Thoracic aorta (tissue), 2 donors: Measurements from ENCODE around the gene IRAG1. TPM values are rescaled to one million over a fixed set of nuclear protein-coding genes. Genes with fewer than 3 reads are reported as not detected.

Source experiments
- ATAC-seq: fragments of 150-250 bp; one replicate; pipeline ENCODE4 v1.8.0; 2017; ENCODE audit warnings: low read depth; ENCODE audit not compliant: insufficient number of reproducible peaks, low FRiP score
- DNase-seq: peaks from one replicate; pipeline ENCODE4 v3.0.0-alpha.2; 2020; ENCODE audit warnings: low spot score
- H3K27ac ChIP-seq, 2 donors: fragments of 200-600 bp; sonication (generic); 1 replicate in 1 of 2; 2 replicates in 1 of 2; pipeline ENCODE4 v1.5.1; 2016; ENCODE audit warnings: mild to moderate bottlenecking in 2 of 2, moderate library complexity in 2 of 2
- H3K27me3 ChIP-seq: fragments of 200-600 bp; sonication (generic); replicated peaks from 2 replicates; pipeline ENCODE4 v1.6.0; 2016; ENCODE audit warnings: mild to moderate bottlenecking; ENCODE audit not compliant: insufficient read depth
- H3K36me3 ChIP-seq: fragments of 200-600 bp; sonication (generic); one replicate; pipeline ENCODE4 v1.5.1; 2016
- H3K4me1 ChIP-seq, 2 donors: fragments of 200-600 bp; sonication (generic); 1 replicate in 1 of 2; 2 replicates in 1 of 2; pipeline versions ENCODE4 v1.5.1 to v1.6.0; 2016; ENCODE audit warnings: low read depth in 2 of 2, mild to moderate bottlenecking in 1 of 2; ENCODE audit not compliant: control insufficient read depth in 1 of 2
- H3K4me3 ChIP-seq: fragments of 200-600 bp; sonication (generic); 2 replicates; pipeline ENCODE4 v1.5.1; 2016; ENCODE audit warnings: mild to moderate bottlenecking
- H3K9me3 ChIP-seq: fragments of 200-600 bp; sonication (generic); 2 replicates; pipeline ENCODE4 v1.5.1; 2016
- total RNA-seq, 2 donors: library from RNA; depleted of rRNA; stranded (reverse); fragments of >200 nt; gene quantifications; one replicate each; pipeline versions ENCODE4 v1.1.0 to v1.2.3, GENCODE V29; 2016
- TF ChIP-seq, protein P1 (sequence below): fragments of 200-600 bp; sonication (generic); IDR thresholded peaks from one replicate; pipeline ENCODE4 v1.5.1; 2019; ENCODE audit warnings: antibody characterized with exemption

IRAG1 gene
- total RNA-seq, 2 donors from 2014 or later = 281 to 393 TPM

DNA sequence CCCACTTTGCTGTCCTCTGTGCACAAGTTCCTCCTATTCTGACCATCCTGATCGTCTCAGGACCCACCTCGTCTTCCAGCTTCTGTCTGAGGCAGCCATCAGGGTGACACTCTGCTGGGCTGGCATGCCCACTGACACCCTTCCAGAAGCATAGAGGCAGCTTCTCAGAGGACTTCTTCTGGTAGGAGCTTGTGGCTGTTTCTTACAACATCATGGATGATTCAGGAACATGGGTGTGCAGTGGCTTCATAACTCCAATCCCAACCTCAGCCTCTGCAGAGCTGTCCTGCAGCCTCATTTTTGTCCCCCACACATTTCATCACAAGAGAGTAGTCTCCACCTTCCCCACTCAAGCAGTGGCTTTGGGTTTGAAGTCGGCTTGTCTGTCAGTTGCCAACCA lies 36.6 kb upstream of the IRAG1 start:
- DNase-seq = no peak
- Histone ChIP-seq H3K27me3 (no peaks in the 10 kb centered on the region), H3K4me1 (peaks cover 13 to 32% of the 10 kb centered on the region in 2 donors), H3K4me3 (no peak overlapping the region), H3K27ac (no peak overlapping the region), H3K9me3 (no peaks in the 10 kb centered on the region), H3K36me3 (no peaks in the 10 kb centered on the region)
- ATAC-seq = no peak
- TF ChIP-seq, protein P1, sequence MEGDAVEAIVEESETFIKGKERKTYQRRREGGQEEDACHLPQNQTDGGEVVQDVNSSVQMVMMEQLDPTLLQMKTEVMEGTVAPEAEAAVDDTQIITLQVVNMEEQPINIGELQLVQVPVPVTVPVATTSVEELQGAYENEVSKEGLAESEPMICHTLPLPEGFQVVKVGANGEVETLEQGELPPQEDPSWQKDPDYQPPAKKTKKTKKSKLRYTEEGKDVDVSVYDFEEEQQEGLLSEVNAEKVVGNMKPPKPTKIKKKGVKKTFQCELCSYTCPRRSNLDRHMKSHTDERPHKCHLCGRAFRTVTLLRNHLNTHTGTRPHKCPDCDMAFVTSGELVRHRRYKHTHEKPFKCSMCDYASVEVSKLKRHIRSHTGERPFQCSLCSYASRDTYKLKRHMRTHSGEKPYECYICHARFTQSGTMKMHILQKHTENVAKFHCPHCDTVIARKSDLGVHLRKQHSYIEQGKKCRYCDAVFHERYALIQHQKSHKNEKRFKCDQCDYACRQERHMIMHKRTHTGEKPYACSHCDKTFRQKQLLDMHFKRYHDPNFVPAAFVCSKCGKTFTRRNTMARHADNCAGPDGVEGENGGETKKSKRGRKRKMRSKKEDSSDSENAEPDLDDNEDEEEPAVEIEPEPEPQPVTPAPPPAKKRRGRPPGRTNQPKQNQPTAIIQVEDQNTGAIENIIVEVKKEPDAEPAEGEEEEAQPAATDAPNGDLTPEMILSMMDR = no peak

DNA sequence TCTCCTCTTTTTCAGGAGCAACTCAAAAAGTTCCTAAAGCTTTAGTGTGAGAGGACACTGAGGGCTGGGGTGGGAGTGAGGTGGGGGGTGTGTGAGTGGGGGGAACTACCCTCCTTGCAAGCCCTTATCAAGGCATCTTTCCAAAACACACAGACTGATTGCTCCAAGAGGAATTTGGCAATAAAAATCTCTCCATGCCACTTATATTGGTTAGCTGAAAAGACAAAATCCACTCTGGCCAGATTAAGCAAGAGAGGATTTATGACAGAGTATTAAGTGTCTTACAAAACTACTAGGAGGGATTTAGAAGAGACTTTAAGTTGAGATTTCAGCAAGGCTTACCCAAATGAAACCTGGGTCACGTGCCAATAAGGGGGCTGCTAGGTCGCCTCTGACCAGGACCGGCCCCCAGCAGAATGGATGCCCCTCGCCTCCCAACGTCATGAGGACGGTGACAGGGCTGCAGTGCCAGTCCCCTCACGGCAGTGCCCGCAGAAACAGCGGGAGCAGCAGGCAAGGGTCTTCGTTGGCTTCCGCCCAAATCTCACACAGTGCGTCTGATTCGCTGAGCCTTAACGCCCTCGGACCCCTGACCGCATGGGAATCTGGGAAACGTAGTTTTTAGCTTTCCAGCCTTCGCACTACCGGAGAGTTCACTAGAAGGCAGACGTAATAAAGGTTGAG lies 35.4 kb upstream of the IRAG1 start:
- TF ChIP-seq, protein P1 = no peak
- no peak for DNase-seq
- no peak for ATAC-seq
- Histone ChIP-seq H3K4me3 (no peak overlapping the region), H3K36me3 (no peaks in the 10 kb centered on the region), H3K27ac (no peak overlapping the region), H3K27me3 (no peaks in the 10 kb centered on the region), H3K4me1 (peaks cover 6 to 21% of the 10 kb centered on the region in 2 donors), H3K9me3 (no peaks in the 10 kb centered on the region)

DNA sequence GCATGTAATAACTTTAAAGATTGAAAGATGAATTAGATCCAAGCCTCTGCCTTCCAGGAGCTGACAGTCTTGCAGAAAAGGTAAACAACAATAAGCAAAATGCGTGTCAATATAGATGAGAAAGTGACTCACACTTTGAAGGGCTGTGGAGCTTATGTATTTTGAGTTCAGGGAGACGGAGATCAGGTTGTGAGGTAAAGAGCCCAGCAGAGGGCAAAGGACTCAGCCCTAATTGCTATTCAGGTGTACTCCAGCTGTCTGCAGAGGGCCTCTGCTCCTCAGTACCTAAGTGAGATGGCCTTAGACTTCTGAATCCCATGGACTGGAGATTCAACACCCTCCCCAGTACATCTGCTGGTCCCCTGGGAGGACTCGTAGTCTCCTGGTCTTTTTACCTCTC lies 34.6 kb upstream of the IRAG1 start:
- H3K4me1 ChIP-seq = peaks cover 1 to 13% of the 10 kb centered on the region in 2 donors
- ATAC-seq (no peak), DNase-seq (no peak)
- H3K27me3 ChIP-seq = no peaks in the 10 kb centered on the region
- TF ChIP-seq, protein P1 = no peak
- H3K27ac ChIP-seq = no peak overlapping the region
- no peaks in the 10 kb centered on the region for H3K36me3 ChIP-seq
- no peaks in the 10 kb centered on the region for H3K9me3 ChIP-seq
- H3K4me3 ChIP-seq = no peak overlapping the region

DNA sequence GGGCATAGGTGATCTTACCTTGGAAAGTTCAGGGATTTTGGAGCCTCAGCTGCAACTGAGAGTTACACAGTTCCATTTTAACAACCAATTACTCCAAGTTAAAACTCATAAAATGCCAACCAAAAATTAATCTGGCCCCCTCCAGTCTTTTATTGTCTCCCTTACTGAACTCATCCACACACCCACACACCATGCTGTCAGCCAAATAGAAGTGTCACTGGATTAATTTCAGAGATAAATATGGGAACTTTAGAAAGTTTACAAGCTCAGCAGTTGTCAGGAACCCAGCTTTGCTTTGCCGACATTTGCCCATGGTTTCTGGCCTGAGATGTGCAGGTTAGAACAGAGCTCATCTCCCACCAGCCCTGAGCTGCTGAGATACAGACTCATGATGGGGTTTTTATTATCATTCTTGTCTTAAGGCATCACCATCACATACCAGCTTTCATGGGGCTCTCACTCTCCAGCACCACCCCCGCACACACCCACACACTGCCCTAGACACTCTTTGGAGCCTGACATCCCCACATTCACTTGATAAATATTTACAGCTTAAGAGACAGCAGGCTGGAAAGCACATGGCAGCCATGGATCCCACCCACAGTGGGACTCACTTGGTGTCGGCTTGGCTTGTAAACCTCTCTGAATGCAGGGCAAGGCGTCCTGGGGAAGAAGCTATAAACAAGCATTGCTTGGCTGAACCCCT lies 33.7 kb upstream of the IRAG1 start:
- DNase-seq (no peak), ATAC-seq (no peak)
- Histone ChIP-seq H3K4me1 (peaks cover 0 to 10% of the 10 kb centered on the region in 2 donors), H3K9me3 (no peaks in the 10 kb centered on the region), H3K36me3 (no peaks in the 10 kb centered on the region), H3K27ac (no peak overlapping the region), H3K4me3 (no peak overlapping the region), H3K27me3 (no peaks in the 10 kb centered on the region)
- TF ChIP-seq, protein P1 = no peak

DNA sequence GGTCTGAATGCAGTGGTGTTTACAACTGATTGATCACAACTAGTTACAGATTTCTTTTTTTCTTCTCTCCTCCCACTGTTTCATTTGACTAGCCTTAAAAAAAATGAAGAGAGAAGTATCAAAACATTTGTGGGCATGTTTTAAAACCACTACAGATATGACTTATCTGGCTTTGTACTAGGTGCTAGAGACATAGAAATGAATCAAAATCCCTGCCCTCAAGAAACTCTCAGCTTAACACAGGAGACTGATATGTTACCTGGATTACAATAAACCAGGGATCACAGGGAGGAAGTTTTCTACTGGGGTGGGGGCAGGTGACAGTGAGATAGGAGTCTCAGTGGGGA lies 32.3 kb upstream of the IRAG1 start:
- H3K27me3 ChIP-seq = no peaks in the 10 kb centered on the region
- H3K9me3 ChIP-seq = no peaks in the 10 kb centered on the region
- peaks cover 0 to 10% of the 10 kb centered on the region in 2 donors for H3K4me1 ChIP-seq
- no peaks in the 10 kb centered on the region for H3K36me3 ChIP-seq
- no peak for DNase-seq
- H3K4me3 ChIP-seq = no peak overlapping the region
- TF ChIP-seq, protein P1 = no peak
- no peak overlapping the region for H3K27ac ChIP-seq
- no peak for ATAC-seq
